CD4-positive, alpha-beta T cell treated with Interleukin-1 beta for 1 hour (primary cell): ENCODE results near the gene MTG2.
A peak's percentile ranks its signal among the peaks of the same experiment; 100 is the strongest.
"Not testable (repeated sequence)": the region's sequence is repeated elsewhere in the genome, so short reads cannot be mapped to it uniquely, and the experiment has no call there.

Source experiments
- DNase-seq, 2 donors: peaks; one replicate each; pipeline ENCODE4 v3.0.0-alpha.2; 2020 to 2022

The MTG2 gene

DNA sequence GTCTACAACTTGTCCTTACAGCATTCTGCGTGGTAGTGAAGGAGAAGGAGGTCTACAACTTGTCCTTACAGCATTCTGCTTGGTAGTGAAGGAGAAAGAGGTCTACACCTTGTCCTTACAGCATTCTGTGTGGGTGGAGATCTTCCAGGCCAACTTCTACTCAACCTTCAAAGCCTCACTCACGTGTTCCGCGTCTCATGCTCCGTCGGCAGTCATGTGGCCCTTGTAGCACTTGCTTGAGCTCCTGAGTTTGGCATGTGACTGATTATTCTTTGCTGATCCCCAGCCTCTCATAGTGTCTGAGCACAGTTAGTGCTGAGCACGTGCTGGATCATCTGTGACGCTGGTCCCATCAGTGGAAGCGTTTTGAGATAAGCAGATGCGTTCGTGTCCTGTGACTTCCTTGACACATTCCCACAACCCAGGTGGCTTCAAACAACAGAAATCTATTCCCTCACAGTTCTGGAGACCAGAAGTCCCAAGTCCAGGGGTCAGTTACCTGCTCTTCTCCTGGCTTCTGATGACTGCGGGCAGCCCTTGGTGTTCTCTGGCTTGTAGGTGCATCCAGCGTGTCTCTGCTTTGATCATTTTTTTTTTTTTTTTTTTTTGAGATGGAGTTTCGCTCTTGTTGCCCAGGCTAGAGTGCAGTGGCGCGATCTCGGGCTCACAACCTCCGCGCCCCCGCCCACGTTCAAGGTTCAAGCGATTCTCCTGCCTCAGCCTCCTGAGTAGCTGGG is 36.6 kb upstream of the MTG2 start:
- no peak for DNase-seq

DNA sequence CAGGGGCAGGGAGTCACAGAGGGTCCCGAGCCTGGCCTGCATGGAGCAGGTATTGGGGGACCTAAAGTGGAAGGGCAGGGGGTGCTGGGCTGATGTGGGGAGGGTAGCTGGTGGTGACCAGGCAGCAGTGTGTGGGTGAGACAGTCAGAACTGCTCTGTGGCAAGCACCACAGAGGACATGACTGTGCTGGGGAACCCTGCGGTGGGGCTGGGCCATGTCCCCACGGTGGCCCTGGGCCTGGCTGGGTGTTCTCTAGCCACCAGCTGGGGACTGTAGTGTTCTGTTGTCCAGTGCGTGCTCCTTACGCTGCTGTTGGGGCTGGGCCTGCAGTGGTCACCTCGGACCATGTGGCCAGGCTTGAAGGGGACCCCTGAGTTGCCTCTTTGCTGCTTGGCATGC is 35.7 kb upstream of the MTG2 start:
- no peak for DNase-seq

DNA sequence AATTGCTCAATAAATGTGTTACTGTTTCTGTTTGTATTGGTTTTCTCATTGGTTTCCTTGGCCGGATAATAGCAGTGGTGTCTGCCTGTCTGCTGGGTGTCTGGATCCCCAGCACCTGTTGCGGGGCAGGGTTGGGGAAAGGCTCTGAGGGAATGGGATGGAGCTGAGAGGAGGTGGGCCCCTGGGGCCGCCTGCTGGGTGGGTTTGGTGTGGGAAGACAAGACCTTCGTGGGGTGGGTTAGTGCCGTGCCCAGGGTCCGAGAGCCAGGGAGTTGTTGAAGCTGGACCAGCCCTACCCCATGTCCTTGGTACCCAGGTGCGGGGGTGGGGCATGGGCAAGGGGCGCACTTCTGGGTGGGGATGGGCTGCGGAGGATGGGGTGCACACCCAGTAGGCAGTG is 35.3 kb upstream of the MTG2 start:
- no peak for DNase-seq

DNA sequence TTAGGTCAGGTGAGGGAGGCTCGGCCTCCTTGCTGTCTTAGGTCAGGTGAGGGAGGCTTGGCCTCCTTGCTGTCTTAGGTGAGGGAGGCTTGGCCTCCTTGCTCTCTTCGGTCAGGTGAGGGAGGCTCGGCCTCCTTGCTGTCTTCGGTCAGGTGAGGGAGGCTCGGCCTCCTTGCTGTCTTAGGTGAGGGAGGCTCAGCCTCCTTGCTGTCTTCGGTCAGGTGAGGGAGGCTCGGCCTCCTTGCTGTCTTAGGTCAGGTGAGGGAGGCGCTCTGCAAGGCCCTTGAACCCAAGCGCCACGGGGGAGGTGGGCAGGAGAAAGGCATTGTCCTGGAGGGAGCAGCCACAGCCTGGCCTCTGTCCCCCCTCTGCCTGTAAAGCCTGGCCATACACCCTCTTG is 34.4 kb upstream of the MTG2 start:
- DNase-seq: not testable (repeated sequence)

DNA sequence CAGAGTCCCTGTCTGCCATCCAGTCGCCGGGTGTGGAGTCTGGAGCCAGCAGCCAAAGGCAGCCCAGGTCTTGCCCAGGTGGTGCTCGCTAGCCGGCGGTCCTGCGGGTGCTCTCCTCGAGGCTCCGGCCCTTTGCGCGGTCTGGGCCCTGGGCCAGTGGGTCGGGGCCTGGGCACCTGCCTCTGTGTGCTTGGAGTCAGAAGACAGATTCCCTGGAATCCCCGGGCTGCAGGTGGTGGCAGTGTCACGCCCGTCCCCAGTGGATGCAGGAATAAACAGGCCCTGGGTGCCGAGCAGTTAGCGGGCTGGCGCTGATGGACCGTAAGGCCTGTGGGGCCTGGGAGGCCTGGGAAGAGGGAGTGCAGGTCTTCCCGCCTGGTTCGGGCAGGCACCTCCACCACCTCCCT is 33.9 kb upstream of the MTG2 start:
- DNase-seq: no peak

DNA sequence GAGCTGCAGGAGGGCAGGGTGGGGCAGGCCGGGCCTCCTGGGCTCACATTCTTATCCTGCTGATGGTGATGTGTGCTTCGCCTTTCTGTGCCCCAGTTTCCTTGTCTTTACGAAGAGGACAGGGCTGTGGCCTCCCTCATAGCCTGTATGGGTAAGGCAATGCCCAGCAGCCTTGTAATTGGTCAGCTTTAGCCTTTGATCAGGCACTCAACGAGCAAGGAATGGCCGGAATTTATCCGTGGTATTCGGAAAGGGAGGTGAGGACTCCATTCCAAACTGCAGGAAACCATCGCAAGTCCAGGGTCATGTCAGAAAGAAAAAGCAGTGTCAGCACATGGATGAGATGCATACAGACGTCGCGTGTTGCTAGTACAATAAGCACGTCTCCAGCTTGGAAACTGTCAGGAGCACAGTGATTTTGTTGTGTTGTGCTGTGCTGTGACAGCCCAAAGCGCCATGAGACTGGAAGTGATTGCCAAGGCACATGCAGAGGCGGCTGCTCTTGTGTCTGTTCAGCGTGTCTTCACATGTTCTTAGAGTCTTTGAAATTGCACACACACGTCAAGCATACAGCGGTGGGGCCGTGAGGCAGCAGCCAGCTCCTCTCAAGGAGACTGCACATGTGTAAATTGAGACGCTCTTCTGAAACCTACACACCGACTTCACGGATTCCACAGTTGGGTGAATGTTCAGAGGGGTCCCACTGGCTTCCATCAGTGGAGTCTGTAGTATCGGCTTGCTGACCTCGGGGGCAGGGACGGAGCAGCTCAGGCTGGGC is 33.1 kb upstream of the MTG2 start:
- DNase-seq: no peak

DNA sequence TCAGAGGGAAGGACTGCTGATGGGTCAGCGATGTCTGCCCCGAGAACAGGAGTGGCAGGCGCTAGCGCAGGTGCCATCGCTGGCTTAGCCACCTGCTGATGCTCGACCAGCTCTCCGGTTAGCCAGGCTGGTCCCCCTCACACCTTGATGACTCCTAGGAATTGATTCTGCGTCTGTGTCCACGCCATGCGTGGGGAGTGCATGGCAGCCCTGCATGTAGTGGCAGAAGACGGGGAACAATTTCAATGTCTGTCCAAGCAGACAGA is 32.6 kb upstream of the MTG2 start:
- DNase-seq: no peak

DNA sequence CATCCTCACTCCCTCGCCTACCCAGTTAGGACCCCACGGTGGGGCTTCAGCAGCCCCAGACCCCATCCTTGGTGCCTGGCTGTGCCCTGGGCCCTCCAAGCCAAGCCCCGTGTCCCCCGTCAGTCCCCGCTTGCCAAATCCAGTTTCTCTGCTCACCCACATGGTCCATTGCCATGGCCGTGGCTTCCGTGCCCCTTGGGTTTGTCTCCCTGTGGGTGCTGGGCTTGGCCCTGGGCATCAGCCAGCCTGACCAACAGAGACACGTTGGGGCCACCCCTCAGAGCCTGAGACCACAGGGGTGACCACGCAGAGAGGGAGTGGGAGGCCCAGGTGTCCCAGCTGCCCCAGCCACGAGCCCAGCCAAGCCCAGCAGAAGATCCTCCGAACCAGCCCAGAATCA is 31.6 kb upstream of the MTG2 start:
- no peak for DNase-seq

DNA sequence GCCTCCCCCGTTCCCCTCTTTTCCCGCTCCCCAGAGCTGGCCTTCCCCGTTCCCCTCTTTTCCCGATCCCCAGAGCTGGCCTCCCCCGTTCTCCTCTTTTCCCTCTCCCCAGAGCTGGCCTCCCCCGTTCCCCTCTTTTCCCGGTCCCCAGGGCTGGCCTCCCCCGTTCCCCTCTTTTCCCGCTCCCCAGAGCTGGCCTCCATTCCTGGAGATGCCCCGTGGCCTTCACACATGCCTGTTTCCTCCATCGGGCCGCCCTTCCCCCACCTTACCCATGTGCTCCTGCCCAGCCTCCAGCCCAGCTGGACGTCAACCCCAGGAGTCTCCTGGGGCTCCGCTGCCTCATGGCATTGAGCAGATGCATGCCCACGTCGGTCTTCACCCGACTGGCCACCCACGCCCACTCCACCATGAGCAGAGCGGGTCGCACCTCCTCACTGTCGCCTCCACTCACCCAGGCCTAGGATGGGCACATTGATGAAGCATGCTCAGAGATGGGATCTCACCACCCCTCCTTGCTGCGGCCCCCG is 30.9 kb upstream of the MTG2 start:
- no peak for DNase-seq

DNA sequence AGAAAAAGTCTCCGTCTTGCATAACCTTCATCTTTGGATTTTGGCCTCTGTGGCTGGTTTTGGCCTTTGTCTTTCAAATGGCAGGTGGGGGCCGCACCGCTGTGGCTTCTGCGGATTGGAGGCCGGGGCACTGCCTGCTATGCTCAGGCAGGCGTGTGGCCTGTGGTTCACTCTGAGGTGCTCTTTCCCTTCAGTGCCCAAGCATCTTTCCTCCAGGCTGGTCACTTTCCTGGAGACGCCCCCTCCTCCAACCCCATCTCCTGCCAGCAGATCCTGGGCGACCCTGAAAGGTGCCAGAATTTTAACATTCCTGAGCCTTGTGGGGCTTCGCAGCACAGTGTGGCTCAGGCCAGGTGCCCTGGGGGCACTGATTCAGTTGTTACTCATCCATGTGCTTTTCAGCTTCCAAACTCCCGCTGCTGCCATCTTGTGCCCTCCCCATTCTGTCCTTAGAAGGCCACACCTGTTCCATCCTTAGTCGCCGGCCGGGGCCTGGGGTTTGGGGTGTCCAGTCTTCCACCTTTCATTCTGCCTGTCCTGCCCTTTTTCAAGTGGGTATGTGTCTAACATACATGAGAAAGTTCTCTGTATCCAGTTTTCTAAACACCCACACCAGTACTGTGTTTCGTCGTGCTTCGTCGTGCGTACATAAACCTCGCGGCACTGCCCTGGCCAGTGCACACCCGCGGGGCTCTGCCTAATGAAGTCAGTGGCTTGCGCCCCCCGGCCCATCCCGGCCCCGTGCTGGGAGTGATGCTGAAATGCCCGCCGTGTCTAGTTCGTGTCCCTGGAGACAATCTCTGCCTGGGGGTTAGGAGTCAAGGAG is 27.2 kb upstream of the MTG2 start:
- DNase-seq: no peak

DNA sequence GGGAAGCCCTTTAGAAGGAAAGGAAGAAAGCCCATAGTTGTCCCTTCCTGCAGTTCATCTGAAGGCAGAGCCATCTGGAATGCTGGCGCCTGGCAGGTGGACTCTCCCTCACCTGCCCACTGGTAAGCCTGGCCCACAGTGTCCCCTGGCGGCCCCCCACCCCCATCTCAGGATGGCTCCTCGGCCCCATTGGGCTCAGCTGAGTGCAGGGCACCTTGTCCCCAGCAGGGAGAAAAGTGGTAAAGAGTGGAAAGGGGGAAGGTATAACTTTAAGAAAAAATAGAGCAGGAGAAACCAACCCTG is 26.6 kb upstream of the MTG2 start:
- no peak for DNase-seq

DNA sequence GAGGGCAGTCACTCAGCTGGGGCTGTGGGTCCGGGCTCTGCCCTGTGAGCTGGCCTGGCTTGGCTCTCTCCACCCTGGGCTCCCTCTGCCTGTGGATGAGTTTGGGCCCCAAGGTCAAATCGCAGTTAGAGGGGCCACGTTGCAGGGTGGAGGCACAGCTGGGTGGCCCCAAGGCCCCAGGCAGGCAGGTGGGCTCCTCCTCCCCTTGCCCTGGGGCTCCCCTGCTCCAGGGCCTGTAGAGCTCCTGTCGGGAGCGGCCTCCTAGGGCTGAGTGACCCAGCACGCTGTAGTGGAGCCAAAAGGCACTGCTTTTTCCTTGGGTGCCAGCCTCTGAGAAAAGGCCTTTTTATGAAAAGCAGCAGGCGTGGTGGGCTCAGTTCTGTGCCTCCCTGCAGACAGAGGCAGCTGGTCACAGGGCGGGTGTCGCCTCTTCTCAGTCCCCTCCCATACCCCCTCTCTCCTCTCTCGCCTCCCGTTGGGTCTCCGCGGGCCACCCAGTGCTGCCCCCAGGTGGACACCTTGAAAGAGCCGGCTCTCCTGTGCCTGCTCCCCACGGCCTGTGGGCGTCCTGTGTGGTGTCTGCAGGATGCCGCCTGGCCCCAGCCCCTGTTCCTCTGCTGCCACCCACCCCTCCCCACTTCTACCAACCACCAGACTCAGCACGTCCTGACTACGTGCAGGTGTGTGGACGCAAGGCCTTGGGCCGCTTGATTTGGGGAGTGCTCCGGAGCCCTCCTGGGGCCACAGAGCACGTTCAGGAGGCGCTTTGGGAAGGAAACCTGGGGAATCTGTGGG is 26.0 kb upstream of the MTG2 start:
- DNase-seq: peak; percentile 76 to 78

DNA sequence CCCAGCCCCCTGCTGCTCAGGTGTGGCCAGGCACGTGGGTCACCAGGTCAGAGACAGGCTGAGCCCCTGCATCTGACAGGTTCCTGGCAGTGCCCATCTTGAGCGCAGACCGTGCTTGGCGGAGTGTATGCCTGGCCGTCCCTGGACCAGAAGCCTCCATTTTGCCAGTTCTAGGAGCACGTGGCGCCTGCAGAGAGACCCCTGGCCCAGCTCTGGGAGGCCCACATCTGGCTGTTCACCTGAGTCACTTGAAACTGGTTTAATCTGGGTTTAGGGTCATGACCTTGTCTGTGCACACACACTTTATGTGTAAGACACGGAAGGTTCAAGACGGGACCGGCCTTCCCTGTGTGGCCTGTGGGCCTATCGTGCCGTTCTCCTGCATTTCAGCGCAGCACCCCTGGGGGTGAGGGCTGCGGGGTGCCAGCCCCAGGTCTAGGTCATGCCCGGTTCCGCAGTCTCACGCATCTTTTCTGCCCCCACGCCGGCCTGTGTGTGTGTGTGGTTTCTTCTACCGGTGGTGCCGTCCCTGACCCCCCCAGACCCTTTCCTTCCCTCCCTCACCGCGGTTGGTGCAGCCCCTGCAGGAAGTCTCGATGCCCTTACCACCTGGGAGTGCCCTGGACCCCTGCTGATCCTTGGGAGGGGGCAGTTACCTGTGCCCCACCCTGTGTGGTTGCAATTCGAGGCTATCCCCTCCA is 25.3 kb upstream of the MTG2 start:
- DNase-seq: no peak

DNA sequence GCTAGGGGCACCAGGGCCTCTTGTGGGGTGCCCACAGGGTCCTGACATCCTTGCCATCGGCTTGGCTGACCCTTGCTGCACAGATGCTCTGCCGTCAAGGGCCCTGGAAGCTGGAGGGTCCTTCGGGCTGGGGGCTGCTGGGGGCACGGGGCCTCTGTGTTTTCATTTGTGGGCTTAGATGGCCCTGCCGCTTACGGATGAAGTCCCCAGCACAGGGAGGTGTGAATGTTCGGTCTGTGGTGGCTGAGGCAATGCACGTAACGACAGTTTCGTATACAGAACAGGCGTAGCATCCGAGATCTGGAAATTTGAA is 24.8 kb upstream of the MTG2 start:
- no peak for DNase-seq

DNA sequence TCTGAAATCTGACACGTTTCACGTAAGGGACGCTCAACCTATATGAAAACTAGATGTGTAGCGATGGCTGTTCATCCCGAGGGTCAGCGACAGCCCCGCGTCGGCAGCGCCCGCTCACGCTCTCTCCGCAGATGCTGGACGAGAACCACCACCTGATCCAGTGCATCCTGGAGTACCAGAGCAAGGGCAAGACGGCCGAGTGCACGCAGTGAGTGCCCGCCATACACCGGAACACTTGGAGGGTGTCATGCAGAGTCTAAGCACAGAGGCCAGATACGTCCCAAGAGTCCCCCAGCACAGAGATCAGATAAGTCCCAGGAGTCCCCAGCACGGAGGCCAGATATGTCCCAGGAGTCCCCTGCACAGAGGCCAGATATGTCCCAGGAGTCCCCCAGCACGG is 24.3 kb upstream of the MTG2 start:
- no peak for DNase-seq

DNA sequence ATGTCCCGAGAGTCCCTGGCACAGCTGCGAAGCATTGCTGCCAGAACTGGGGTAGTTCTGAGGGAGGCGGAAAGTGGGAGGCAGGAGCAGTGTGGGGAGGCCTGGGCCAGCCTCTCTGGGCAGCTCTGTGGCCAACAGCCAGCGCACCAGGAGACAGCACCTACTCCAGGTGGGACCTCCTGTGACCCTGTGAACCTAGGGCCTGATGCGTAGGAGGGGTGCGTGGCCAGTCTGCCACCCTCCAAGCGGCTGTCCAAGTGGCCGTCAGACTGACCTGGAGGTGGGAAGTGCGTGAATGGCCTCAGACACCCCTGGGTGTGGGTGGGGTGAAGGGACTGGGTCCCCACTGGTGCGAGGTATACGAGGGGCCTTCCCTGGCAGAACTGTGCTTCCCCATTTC is 23.8 kb upstream of the MTG2 start:
- DNase-seq: no peak

DNA sequence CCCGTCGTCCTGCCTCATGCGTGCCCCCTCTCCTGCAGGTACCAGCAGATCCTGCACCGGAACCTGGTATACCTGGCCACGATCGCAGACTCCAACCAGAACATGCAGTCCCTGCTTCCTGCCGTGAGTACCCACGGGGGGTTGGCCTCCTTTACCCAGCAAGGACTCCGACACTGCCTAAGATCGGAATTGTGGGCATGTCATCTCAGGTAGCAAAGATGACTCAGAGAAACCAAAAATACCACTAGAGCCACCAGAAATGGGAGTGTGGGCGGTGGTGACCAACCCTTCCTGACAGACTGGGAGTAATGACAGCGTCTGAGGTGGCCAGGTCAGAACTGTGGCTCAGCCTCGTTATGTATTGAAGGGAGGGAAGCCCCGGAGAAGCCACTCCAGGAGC is 23.0 kb upstream of the MTG2 start:
- DNase-seq: no peak

DNA sequence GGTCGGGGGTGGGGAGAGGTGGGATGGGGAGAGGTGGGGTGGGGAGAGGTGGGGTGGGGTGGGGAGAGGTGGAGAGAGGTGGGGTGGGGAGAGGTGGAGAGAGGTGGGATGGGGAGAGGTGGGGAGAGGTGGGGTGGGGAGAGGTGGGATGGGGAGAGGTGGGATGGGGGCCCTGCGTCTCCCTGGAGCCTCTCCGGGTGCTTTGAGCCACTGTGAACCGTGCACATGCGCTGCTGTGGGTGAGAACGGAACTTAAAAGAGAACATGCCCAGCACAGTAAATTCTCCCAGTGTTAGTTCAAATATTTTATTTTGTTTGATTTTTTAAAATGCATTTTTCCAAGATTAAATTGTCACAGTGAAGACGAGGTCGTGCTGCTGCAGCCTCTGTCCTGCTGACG is 22.6 kb upstream of the MTG2 start:
- DNase-seq: no peak

DNA sequence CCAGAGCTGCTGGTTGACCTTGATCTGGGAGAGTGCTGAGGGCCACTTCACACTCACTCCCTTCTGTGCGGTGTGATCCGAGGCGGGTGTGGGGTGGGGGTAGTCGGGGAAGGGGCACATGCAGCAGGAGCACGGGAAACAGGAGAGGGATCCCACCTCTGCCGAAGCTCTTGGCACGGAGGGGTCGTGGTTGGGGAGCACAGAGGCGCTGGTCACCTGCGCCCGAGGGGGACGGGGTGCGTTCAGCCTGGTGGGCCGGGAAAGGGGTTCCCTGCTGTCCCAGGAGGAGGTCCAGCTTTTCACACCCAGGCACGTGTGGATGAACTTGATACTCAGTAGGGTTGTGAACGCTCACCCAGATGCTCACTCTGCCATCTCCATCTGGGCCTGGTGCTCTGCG is 22.0 kb upstream of the MTG2 start:
- no peak for DNase-seq

DNA sequence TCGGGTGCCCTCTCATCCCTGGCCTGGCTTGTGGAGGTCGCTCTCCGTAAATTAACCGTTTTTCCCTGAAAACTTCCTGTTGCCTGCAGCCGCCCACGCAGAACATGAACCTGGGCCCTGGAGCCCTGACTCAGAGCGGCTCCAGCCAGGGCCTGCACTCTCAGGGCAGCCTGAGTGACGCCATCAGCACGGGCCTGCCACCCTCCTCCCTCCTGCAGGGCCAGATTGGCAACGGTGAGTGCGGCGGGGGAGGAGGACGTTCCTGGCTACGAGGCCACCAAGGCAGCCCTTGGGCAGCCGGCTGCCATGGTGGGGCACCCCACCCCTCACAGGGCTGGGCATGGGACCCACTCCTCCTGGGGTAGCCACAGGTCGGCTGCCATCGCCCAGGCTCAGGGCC is 21.5 kb upstream of the MTG2 start:
- DNase-seq: no peak

DNA sequence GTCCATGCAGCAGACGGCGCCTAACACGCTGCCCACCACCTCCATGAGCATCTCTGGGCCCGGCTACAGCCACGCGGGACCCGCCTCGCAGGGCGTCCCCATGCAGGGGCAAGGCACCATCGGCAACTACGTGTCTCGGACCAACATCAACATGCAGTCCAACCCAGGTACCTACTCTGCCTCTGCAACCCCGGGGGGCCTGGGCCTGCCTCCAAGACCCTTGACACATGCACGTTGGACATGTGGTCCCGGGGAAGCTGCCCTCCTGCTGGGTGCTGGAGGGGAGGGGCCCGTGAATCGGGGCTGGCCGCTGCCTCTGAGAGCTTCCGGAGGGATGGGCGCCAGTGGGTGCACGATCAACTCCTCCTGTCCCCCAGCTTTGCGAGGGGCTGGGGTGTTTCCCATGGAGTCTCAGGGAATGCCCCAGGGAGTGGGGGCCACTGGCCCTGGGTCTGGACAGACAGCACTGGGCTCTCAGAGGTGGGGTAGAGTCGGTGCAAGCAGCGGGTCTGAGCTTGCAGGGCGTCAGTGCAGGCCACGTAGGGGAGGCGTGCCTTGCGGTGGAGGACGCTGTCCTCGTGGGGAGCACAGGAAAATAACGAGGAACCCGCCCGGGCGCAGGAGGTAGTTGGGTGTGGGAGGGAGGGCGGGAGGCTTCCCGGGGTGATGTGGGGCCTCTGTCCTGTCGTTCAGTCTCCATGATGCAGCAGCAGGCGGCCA is 19.9 kb upstream of the MTG2 start:
- DNase-seq: no peak

DNA sequence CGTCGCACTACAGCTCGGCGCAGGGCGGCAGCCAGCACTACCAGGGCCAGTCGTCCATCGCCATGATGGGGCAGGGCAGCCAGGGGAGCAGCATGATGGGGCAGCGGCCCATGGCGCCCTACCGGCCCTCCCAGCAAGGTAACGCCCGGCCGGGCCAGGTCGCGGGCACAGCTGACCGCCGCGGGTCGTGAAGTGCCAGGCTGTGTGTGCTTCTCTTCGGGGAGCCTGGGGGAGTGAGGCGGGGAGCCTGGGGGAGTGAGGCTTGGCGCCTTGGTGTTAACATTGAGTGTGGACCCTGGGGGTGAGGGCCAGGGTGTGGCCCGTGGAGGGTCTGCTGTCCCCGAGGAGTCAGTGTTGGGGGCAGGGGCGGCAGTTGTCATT is 19.4 kb upstream of the MTG2 start:
- DNase-seq: no peak
